Measurements from ENCODE around the gene MPLKIP.
"Not testable (repeated sequence)": the region's sequence is repeated elsewhere in the genome, so short reads cannot be mapped to it uniquely, and the experiment has no call there.

MPLKIP gene

DNA sequence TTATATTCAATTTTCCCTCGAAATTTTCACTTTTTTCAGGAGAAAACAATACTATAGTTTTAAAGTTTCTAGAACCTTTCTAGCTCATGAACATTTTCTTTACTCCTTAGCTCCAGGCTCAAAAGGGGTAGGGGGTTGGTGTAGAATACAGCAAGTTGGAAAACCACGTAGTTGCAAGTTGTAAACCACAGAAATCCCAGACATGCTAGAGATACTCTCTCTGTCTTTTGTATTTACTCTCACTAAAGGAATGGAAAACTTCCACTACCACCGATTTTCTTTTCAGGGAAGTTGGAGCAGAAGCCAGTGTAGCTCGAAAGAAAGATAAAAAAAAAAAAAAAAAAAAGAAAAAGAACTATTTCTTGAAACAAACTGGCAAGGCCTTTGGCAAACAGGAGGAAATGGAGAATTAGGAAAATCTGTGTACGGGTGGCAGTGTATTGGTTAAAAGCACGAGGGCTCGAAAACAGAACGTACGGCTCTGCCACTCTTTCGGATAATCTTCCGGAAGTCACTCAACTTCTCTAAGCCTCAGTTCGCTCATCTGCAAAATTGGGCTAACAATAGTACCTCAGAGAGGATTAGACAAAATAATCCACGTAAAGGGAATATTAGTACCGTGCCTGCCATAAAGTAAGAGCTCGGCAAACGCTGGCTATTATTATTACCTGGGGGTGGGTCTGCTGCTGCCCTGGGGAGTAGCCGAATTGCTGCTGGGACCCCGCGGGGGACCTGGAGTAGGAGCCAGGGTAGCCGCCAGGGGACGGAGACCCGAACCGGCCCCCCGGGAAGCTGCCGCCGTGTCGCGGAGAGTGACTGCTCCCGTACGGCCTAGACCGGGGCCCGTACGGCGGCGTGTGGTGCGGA, 628 bp downstream of the MPLKIP start:
- no peak for DNase-seq (ENCODE audit: low read depth in 3 of 3)

DNA sequence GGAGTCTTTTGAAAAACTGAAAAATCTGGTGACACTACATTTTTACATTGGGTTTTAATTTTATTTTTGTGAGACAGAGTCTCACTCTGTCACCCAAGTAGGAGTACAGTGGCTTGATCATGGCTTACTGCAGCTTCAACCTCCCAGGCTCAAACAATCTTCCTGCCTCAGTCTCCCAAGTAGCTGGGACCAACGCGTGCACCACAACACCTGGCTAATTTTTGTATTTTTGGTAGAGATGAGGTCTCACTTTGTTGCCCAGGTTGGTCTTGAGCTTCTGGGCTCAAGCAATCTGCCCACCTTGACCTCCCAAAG, 11.5 kb downstream of the MPLKIP start:
- no peak for DNase-seq (ENCODE audit: low read depth in 3 of 3)

DNA sequence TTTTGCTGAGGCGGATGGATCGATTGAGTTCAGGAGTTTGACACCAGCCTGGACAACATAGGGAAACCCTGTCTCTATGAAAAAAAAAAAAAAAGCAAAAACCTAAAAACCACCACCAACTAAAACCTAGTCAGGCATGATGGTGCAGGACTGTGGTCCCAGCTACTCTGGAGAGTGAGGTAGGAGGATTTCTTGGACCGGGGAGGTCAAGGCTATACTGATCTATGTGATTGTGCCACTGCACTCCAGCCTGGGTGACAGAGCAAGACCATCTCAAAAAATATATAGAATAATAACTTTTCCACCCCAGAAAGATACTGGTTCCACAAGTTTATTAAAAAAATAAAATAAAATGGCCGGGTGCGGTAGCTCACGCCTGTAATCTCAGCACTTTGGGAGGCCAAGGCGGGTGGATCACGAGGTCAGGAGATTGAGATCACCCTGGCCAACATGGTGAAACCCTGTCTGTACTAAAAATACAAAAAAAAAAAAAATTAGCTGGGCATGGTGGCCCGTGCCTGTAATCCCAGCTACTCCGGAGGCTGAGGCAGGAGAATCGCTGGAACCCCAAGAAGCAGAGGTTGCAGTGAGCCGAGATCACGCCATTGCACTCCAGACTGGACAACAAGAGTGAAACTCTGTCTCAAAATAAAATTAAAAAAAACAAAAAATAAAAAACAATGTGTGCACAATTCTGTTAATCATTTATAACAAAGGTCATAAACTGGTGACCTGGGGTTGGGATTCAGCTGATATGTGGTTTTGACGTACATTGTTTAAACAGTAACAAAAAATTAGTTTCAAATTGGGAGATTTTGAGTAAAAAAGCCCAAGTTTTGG, 12.1 kb downstream of the MPLKIP start:
- DNase-seq (ENCODE audit: low read depth in 3 of 3): not testable (repeated sequence)

DNA sequence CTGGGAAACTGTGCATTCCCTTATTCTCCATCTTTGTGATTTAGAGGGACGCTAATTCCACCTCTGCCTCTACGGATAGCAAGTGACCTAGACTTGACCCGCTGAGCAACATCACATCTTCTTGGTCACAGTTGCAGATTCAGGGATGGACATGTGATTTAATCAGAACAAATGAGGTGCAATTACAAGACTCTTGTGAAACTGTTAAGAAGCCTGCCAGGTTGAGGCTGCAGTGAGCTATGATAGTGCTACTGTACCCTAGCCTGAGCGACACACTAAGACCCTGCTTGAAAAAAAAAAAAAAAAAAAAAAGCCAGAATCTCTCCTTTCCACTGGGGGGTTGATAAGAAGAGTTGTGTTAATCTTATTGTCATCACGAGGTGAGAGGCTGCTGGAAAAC, 14.4 kb downstream of the MPLKIP start:
- no peak for DNase-seq (ENCODE audit: low read depth in 3 of 3)

DNA sequence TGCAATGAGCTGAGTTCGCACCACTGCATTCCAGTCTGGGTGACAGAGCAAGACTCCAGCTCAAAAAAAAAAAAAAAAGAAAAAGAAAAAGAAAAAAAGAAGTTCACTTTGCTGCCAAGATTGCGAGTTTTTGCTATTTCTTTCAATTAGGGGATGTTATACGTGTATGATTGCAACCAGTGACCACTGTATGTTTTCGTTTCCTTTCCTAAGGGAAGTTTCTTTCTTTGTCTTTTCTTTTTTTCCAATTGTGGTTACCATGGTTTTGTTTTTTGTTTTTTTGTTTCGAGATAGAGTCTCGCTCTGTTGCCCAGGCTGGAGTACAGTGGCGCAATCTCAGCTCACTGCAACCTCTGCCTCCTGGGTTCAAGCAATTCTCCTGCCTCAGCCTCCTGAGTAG, 16.2 kb downstream of the MPLKIP start:
- DNase-seq (ENCODE audit: low read depth in 3 of 3): not testable (repeated sequence)

DNA sequence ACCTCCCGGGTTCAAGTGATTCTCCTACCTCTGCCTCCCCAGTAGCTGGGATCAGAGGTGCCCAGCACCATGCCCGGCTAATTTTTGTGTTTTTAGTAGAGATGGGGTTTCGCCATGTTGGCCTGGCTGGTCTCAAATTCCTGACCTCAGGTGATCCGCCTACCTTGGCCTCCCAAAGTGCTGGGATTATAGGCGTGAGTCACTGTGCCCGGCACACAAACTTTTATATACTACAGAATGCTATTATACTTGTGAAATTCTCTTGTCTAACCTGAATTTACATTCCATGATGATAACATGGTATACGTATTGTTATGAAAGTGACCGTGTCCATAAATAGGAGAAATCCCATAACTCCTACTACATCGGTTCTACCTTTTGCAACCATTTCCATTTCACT, 17.2 kb downstream of the MPLKIP start:
- not testable (repeated sequence) for DNase-seq (ENCODE audit: low read depth in 3 of 3)

DNA sequence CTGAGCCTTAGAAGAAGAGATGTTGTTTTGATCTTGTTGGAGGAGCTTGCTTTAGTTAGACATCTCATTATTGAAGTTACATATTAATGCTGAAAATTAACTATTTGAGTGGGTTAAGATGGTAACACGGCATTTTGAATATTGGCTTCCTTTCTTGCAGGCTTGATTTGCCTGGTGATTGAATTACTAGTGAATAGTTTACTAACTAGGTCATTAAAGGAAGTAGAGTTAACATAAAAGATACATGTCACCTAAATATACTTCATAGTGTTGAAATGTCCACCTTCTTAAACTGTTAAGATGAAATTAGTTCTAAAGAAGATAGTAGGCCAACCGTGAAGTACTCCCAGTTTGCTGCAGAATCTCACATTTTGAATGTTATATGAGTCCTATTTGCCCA, 18.5 kb downstream of the MPLKIP start:
- no peak for DNase-seq (ENCODE audit: low read depth in 3 of 3)

DNA sequence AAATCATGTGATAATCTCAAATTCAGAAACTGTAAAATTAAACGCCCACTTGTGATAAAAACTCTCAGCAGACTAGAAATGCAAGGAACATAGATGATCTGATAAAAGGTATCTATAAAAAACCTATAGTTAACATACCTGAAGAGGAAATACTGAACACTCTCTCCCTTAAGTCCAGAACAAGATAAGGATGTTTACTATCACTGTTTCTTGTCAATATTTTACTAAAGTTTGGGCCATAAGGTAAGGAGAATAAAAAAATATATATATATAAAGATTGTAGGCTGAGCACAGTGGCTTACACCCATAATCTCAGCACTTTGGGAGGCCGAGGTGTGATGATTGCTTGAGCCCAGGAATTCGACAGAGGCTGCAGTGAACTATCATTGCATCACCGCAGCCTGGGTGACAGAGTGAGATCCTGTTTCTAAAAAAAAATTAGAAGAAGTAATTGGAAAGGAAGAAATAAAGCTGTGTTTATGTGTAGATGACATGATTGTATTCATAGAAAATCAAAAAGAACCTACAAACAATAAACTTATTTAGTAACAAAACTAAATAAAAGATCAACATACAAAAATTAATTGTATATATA, 28.4 kb downstream of the MPLKIP start:
- DNase-seq (ENCODE audit: low read depth in 3 of 3): no peak

DNA sequence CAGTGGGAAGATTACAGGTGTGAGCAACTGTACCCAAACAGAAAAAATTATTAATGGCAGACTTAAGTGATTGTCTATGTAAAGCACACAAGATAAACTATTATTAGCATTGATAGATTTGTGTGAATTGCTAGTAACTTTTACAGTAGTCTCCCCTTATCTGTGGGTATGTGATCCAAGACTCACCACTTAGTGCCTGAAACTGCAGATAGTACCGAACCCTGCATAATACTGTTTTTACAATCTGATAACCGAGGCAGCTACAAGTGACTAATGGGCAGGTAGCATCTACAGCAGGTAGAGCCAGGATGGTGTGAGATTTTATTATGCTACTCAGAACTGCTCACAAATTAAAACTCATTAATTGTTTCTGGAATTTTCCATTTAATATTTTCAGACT, 31.5 kb downstream of the MPLKIP start:
- no peak for DNase-seq (ENCODE audit: low read depth in 3 of 3)

DNA sequence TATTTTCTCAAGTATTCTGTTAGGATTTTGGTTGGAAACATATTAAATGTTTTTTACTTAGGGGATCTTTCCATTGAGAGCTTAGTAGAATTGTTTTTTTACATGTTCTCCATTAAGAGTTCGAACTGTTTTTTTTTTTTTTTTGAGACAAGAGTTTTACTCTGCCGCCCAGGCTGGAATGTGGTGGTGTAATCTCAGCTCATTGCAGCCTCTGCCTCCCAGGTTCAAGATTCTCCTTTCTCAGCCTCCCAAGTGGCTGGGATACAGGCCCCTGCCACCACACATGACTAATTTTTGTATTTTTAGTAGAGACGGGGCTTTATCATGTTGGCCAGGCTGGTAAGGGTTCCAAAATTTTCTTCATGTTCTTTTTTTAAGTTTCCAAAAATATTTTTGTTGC, 33.2 kb downstream of the MPLKIP start:
- DNase-seq (ENCODE audit: low read depth in 3 of 3): no peak

DNA sequence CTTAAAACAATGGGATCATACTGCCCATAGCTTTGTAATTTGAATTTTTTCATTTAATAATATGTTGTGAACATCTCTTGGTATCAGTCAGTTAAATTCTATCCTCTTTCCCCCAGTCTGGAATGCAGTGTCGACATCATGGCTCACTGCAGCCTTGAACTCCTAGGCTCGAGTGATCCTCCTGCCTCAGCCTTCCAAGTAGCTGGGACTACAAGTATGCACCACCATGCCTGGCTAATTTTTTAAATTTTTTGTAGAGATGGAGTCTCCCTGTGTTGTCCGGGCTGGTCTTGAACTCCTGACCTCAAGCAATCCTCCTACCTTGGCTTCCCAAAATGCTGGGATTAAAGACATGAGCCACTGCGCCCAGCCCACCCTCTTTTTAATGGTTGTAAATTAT, 34.6 kb downstream of the MPLKIP start:
- DNase-seq (ENCODE audit: low read depth in 3 of 3): no peak

DNA sequence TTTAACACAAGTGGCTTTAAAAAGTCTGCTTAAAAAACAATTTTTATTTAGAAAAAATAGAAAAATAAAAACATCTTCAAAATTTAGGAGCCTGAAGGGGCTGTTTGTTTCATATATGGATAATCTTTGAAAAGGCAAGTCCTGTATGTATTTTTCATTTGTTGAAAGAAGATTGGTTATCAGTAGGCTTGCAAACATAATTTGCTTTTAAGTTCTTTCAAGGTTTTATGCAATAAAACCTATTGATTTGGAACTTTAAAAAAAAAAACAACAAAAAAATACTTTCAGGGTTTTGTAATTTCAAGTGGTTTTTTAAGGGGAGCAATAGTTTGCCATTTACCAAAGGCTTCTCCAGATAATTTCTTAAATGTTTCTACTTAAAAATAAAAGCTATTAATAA, 35.6 kb downstream of the MPLKIP start:
- no peak for DNase-seq (ENCODE audit: low read depth in 3 of 3)

DNA sequence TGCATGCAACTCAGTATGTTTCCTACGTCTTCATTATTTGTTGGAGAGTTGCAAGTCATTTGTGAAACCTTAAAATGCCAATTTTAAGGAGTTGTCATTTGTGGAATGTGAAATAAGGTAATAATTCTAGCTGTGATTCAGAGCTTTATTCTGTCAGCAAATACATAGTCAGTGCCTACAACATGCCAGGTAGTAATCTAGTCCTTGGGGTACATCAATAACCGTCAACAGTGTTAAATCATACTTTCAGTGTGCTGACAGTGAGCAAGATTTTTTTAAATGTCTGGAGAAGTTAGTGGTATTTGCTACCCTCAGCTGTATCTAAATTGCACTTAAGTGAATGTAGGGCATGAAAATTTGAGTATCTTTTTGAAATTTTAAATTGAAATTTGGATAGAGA, 36.7 kb downstream of the MPLKIP start:
- no peak for DNase-seq (ENCODE audit: low read depth in 3 of 3)

DNA sequence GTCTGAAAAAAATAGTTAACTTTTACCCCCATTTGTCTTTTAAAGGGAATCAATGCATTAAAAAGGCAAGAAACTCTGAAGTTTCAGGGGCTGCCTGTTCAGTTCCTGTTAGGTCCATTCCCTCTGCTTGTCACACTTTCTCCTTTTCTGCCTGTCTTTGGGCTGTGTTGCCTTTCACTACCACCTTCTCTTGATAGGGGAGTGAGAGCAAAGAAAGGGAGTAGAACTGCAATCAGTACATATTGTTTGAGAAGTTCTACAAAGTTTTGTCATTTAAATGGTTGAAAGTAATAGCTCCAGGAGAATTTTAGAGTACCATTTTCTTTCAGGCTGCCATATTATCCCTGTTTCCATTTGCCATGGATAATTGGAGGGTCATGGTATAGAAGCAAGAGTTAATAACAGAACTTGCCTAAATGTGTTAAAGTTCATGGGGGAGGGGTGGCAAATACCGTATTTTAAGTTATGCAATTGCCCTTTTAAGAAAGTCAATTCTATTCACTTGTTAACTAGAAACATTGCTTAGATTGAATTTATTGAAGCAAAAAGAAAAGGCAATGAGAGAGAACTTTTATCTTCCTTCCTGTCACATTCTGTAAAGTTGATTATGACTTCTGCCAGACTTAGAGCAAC, 38.6 kb downstream of the MPLKIP start:
- no peak for DNase-seq (ENCODE audit: low read depth in 3 of 3)

DNA sequence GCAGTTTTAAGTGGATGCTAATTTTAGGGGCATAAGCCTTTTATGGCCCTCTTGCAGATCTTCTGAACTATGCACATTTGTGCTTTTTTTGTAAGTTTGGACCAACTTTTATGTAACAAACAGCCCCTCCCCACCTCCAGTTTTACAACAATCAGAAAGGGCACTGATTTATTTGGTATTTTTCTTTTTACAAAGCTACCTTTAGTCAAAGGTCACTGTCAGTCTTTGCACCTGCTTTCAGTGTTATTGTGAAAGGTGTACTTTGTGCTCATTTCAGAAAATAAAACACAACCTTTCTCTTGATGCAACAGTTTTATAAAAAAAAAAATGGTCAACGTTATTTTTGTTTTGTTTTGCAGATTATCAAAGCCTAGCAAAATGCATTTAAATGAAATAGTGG, 39.2 kb downstream of the MPLKIP start:
- DNase-seq (ENCODE audit: low read depth in 3 of 3): no peak

DNA sequence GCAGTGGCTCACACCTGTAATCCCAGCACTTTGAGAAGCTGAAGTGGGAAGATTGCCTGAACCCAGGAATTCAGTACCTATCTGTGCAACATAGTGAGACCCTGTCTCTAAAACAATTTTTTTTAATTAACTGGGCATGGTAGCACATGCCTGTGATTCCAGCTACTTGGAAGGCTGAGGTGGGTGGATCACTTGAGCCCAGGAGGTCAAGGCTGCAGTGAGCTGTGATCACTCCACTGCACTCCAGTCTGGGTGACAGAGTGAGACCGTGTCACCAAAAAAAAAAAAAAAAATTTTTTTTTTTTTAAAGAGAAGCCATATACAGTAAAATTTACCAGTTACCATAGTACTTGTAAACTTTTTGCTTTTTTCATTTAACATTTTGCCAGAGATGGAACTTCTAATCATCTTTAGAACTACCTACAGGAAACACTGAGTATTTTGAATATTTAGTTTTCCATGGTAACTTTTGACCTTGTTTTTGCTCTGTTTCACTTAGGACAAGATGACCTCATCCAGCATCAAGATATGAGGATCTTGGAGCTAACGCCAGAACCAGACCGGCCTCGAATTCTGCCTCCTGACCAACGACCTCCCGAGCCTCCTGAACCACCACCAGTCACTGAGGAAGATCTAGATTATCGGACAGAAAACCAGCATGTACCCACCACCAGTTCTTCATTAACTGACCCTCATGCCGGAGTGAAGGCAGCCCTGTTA, 40.6 kb downstream of the MPLKIP start:
- DNase-seq (ENCODE audit: low read depth in 3 of 3): no peak

DNA sequence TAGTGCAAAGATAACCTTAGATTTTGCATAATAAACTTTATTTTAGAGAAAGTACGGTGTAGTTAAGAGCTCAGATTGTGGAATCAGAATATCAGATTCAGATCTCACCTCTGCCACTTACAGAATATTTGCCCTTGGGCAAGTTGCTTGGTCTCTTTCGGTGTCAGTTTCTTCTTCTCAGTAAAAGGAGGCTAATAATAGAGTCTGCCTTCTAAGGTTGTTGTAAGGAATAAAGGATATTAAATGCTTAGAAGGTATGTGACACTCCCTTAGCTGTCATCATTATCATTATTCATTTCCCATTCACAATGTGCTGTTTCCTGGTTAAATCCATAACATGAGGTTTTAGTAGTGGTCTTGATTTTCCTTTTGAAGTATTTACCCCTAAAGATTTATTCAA, 42.2 kb downstream of the MPLKIP start:
- DNase-seq (ENCODE audit: low read depth in 3 of 3): no peak

DNA sequence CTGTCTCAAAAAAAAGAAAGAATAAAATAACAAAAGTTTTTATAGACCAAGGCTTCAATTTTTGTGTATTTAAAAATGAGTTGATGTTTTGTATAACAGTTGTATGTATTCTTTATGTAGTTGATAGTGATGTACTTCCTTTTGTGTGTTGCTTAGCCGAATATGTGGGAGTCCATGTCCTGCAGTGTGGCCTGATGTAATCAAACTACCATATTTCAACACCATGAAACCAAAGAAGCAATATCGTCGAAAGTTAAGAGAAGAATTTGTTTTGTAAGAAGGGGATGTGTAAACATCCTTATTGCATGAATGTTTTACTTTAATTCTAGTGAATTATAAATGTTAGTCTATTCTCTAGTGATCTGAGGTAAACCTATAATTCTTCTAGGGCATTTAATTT, 56.6 kb downstream of the MPLKIP start:
- DNase-seq (ENCODE audit: low read depth in 3 of 3): no peak
